HFF-Myc (cell line): ENCODE measurements around the gene PLA2G2D.

ENCODE experiments used
- DNase-seq: peaks from one replicate; pipeline ENCODE4 v3.0.0-alpha.2; 2011; ENCODE audit warnings: low read depth; ENCODE audit errors: extremely low read depth
- H3K4me3 ChIP-seq: replicated peaks from 2 replicates; pipeline ENCODE4 v1.5.1; 2011; ENCODE audit warnings: low read depth, mild to moderate bottlenecking, control low read depth, low read length
- CTCF ChIP-seq: IDR thresholded peaks from 2 replicates; pipeline ENCODE4 v1.5.1; 2012; ENCODE audit warnings: mild to moderate bottlenecking, low read depth, low read length, control low read depth; ENCODE audit errors: missing control alignments

Gene PLA2G2D

DNA sequence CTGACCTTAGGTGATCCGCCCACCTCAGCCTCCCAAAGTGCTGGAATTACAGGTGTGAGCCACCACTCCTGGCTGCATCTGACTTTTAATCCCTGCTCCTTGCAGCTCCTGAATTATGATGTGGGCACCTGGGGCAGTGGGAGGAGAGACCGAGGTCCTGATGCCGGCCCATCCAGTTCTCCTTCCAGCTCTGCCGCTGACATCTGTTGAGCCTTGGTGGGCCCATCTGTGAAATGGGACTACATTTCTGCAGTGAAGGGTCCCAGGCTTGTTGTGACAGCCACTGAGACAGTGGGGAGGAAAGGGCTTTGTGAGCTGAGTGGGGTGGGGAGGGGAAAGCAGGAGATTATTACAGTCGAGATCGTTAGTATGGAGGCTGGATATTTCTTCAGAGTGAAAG, 31.6 kb upstream of the PLA2G2D start:
- TF ChIP-seq CTCF: no peak
- H3K4me3 ChIP-seq: no peak overlapping the region
- no peak for DNase-seq

GRCh38 chr1:20150326-20150705, 31.0 kb upstream of the PLA2G2D start:
- no peak for DNase-seq
- H3K4me3 ChIP-seq: no peak overlapping the region
- no peak for TF ChIP-seq CTCF

DNA sequence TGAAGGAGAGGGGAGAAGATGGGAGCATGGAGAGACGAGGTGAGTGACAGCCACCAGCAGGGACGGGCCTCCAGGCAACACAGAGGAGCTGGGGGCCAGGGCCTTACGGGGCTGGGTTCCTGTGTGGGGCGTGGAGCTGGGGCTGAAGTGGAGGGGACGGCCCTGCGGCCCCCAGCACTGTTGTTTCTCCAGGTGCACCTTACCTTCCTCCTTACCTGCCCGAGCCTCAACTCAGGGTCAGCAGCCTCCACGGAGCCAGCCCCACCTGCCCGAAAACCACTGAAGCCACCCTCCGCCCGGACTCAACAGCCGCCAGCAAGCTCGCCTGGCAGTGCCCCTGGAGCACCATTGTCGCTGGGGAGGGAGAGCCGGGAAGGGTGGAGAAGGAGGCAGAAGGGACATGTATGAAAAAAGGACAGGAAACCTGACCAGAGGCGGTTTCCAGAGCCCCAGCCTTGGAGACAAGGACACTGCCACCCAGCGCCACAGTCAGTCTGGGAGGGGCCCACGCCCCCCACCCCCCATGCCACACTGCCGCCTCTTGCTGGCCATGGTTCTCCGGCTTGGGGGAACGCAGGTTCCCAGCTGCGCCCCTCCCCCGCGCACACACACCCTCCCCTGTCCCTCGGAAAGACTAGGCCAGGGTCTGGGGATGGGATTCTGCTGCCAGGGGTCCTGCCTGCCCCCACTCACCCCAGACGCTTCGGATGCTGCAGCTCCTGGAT, 30.4 kb upstream of the PLA2G2D start:
- no peak for TF ChIP-seq CTCF
- H3K4me3 ChIP-seq: no peak overlapping the region
- DNase-seq: no peak

DNA sequence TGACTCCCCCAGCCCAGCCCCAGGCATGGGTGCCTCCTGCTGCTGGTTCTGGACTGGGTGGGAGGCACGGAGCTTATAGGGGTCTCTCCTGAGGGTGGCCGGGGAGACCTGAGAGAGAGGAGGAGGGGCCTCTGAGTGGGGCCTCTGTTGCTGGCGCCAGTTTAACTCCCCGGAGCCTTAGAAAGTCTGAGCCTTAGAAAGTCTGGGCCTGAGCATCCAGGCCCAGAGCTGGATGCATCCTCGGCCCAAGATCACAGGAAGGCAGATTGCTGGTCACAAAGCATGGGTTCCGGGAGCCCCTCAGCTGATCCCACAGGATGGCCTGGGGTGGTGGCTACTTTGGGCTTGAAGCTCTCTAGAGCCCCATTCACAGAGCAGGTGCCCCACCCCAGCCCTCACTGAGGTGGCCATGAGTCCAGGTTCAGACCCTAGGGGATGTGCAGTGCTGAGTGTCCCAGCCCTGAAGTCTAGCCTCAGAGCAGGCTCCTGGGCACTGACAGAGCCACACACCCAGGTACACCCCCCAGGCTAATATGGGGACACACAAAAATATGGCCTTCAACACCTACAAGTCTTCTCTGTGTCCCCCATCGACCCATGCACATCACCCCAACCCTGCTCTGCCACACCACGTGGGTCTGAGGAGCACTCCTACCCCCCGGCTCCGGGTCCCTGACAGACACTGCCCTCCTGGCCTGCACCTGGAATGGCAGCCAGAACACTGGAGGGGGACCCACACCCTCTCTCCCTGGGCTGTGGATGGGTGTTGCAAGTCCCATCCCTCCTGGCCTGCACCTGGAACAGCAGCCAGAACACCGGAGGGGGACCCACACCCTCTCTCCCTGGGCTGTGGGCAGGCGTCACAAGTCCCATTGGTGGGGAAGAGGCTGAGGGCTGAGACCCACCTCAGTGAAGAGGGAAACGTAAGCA, 29.5 kb upstream of the PLA2G2D start:
- no peak for TF ChIP-seq CTCF
- DNase-seq: no peak
- H3K4me3 ChIP-seq: no peak overlapping the region

DNA sequence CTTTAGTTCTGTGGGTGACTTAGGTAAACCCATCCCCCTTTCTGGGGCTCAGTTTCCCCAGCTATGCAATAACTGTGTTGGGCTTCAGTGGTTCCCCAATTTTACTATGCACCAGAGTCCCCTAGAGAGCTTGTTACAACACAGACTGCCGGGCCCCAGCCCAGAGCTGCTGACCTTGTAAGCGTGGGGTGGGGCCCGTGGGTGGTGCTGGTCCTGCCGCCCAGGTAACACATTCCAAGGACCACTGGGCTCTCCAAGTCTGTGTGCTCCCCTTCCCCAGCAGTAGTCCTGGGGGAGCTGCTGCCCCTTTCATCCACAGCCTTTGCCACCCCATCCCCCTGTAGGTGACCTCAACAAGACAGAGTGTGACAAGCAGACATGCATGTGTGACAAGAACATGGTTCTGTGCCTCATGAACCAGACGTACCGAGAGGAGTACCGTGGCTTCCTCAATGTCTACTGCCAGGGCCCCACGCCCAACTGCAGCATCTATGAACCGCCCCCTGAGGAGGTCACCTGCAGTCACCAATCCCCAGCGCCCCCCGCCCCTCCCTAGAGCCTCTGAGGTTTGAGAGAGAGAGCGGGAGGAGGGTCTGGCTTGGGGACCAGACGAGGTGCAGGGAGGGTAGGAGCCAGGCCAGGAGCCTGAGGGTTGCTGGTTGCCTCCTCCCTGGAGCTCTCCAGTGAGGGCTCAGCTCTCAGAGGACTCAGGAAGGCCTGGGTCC, 28.7 kb upstream of the PLA2G2D start:
- TF ChIP-seq CTCF: no peak
- H3K4me3 ChIP-seq: no peak overlapping the region
- DNase-seq: no peak

GRCh38 chr1:20143734-20144565, 24.6 kb upstream of the PLA2G2D start:
- no peak for DNase-seq
- no peak overlapping the region for H3K4me3 ChIP-seq
- TF ChIP-seq CTCF: no peak
